K562 (cell line): ENCODE measurements around the gene H3-3A. TPM values are rescaled to one million over a fixed set of nuclear protein-coding genes. Genes with fewer than 3 reads are reported as not detected.
A peak's percentile ranks its signal among the peaks of the same experiment; 100 is the strongest.

Experiments
- ATAC-seq: fragments of 200-7000 bp; cut with Tn5 transposase; 3 replicates; pipeline ENCODE4 v1.9.1; 2020; ENCODE audit warnings: moderate library complexity
- BruUV-seq: library from RNA; stranded (reverse); fragments of 400-500 nt; replicated peaks from 2 replicates; lab custom pipeline; 2021; lab: Mats Ljungman, UMichigan
- CTCF ChIA-PET: fragments of 300-600 bp; formaldehyde crosslinking; extraction: SDS; loops from one replicate; lab custom pipeline; 2021; ENCODE audit warnings: low intra/inter-chr PET ratio; lab: Yijun Ruan, JAX
- POLR2A ChIA-PET: fragments of 300-600, 350-650 bp; sonication (Branson Sonifier 250); formaldehyde crosslinking; extraction: SDS; loops from one replicate; lab custom pipeline; 2021; ENCODE audit warnings: antibody characterized with exemption, inconsistent platforms; lab: Yijun Ruan, JAX
- DNase-seq, 4 experiments: peaks; one replicate each; pipeline versions ENCODE4 v3.0.0 to v3.0.0-alpha.2; 2011 to 2018; ENCODE audit warnings: low spot score in 3 of 4, mixed read lengths in 3 of 4; ENCODE audit errors: extremely low read depth in 1 of 4
- FAIRE-seq: peaks from 2 replicates; lab custom pipeline; 2011; peaks lifted over from hg19 to GRCh38; lab: Jason Lieb, UNC
- H2AFZ ChIP-seq: 2 replicates; pipeline ENCODE4 v1.6.0; 2011; ENCODE audit warnings: low read depth, low read length, control low read depth, inconsistent platforms
- H3K27ac ChIP-seq: fragments of 200-600 bp; 3 replicates; pipeline ENCODE4 v1.8.0; 2011; ENCODE audit warnings: low read depth, mild to moderate bottlenecking, control low read depth, inconsistent platforms, low read length, moderate library complexity, mixed read lengths; ENCODE audit errors: extremely low read depth
- H3K27me3 ChIP-seq, 2 experiments: fragments of 300-600 bp in 1 of 2; 2 replicates in 1 of 2; 3 replicates in 1 of 2; pipeline versions ENCODE4 v1.6.0 to v1.8.0; 2011; ENCODE audit warnings: inconsistent platforms in 2 of 2, low read length in 2 of 2, mild to moderate bottlenecking in 1 of 2, mixed read lengths in 1 of 2, moderate library complexity in 1 of 2; ENCODE audit not compliant: control insufficient read depth in 2 of 2, insufficient read depth in 2 of 2
- H3K36me3 ChIP-seq: fragments of 300-600 bp; 3 replicates; pipeline ENCODE4 v1.8.0; 2011; ENCODE audit warnings: mild to moderate bottlenecking, low read length, inconsistent platforms; ENCODE audit not compliant: control insufficient read depth, insufficient read depth
- H3K4me1 ChIP-seq, 2 experiments: fragments of 200-600 bp in 1 of 2; replicated peaks in 1 of 2; 2 replicates in 1 of 2; 3 replicates in 1 of 2; pipeline versions ENCODE4 v1.5.1 to v1.8.0; 2011; ENCODE audit warnings: inconsistent platforms in 2 of 2, low read length in 2 of 2, mild to moderate bottlenecking in 1 of 2, mixed read lengths in 1 of 2, moderate library complexity in 1 of 2; ENCODE audit not compliant: control insufficient read depth in 2 of 2, insufficient read depth in 2 of 2
- H3K4me2 ChIP-seq: 2 replicates; pipeline ENCODE4 v1.6.1; 2011; ENCODE audit warnings: low read length, control low read depth, inconsistent platforms, mixed read lengths; ENCODE audit not compliant: insufficient read depth
- H3K4me3 ChIP-seq: fragments of 200-600 bp; sonication (generic), shearing (Covaris generic); 2 replicates; pipeline ENCODE4 v1.5.1; 2016; ENCODE audit warnings: control low read depth, inconsistent platforms
- H3K79me2 ChIP-seq: fragments of 200-600 bp; 3 replicates; pipeline ENCODE4 v1.8.0; 2011; ENCODE audit warnings: low read length, inconsistent platforms; ENCODE audit not compliant: control insufficient read depth, insufficient read depth
- H3K9ac ChIP-seq, 2 experiments: 2 replicates each; pipeline versions ENCODE4 v1.6.0 to v1.6.1; 2011; ENCODE audit warnings: low read depth in 2 of 2, low read length in 2 of 2, control low read depth in 1 of 2, inconsistent platforms in 1 of 2, mild to moderate bottlenecking in 1 of 2, mixed read lengths in 1 of 2; ENCODE audit not compliant: insufficient read depth in 1 of 2
- H3K9me1 ChIP-seq: one replicate; pipeline ENCODE4 v1.6.0; 2011; ENCODE audit warnings: inconsistent platforms, mild to moderate bottlenecking, low read length, moderate library complexity; ENCODE audit not compliant: control insufficient read depth, insufficient read depth
- H3K9me3 ChIP-seq: replicated peaks from 2 replicates; pipeline ENCODE4 v1.5.1; 2011; ENCODE audit warnings: low read depth, low read length, inconsistent platforms; ENCODE audit not compliant: control insufficient read depth, insufficient read depth
- H4K20me1 ChIP-seq: replicated peaks from 2 replicates; pipeline ENCODE4 v1.6.1; 2011; ENCODE audit warnings: low read length, inconsistent platforms, mixed read lengths; ENCODE audit not compliant: control insufficient read depth, insufficient read depth
- CBX3 ChIP-seq, 2 experiments: IDR thresholded peaks; 1 replicate in 1 of 2; 2 replicates in 1 of 2; pipeline ENCODE4 v1.6.1; 2012; ENCODE audit warnings: inconsistent platforms in 2 of 2, low read length in 2 of 2, borderline replicate concordance in 1 of 2, control low read depth in 1 of 2
- FOSL1 ChIP-seq: fragments of 200-800 bp; sonication (Bioruptor generic); conservative IDR thresholded peaks from 2 replicates; pipeline ENCODE4 v1.6.1; 2016; ENCODE audit warnings: missing genetic modification characterization, missing compliant biosample characterization
- KDM5B ChIP-seq: fragments of 200-600 bp; sonication (generic); IDR thresholded peaks from 2 replicates; pipeline ENCODE4 v1.6.1; 2012; ENCODE audit warnings: low read depth, mild to moderate bottlenecking, moderate library complexity, low read length, control low read depth, inconsistent platforms; ENCODE audit not compliant: insufficient replicate concordance
- LEF1 ChIP-seq: fragments of 450-650 bp; IDR thresholded peaks from 2 replicates; pipeline ENCODE4 v1.6.1; 2016; ENCODE audit warnings: mild to moderate bottlenecking
- PCBP1 ChIP-seq: fragments of 200-400 bp; formaldehyde crosslinking; IDR thresholded peaks from 2 replicates; pipeline ENCODE4 v1.6.1; 2018; ENCODE audit warnings: mild to moderate bottlenecking, low read depth, low read length; ENCODE audit not compliant: poor library complexity, severe bottlenecking
- ZNF644 ChIP-seq: fragments of 200-800 bp; sonication (Bioruptor generic); IDR thresholded peaks from 2 replicates; pipeline ENCODE4 v1.6.1; 2016; ENCODE audit warnings: low read depth, missing genetic modification characterization, missing compliant biosample characterization
- ZNF766 ChIP-seq: fragments of 200-800 bp; sonication (Bioruptor generic); conservative IDR thresholded peaks from 2 replicates; pipeline ENCODE4 v1.6.1; 2016; ENCODE audit warnings: missing genetic modification characterization, missing compliant biosample characterization
- WGBS: fragments of 100-300 bp; shearing (Covaris generic); methylation state at CpG from one replicate; pipeline ENCODE4 v1.1.6; 2016; ENCODE audit warnings: low coverage, mixed read lengths; ENCODE audit not compliant: insufficient coverage; ENCODE audit errors: missing lambda C conversion rate; 5-methylcytosine and 5-hydroxymethylcytosine counted together
- in situ Hi-C: fragments of 300-500 bp; cut with MboI; formaldehyde crosslinking; loops from 4 replicates; pipeline ENCODE4 v1.15.0; 2018; ENCODE audit warnings: inconsistent platforms, mixed read lengths
- intact Hi-C: fragments of 100-400 bp; cut with micrococcal nuclease; formaldehyde crosslinking; loops from 2 replicates; pipeline ENCODE4 v1.14.2; 2022
- polyA plus RNA-seq, 8 experiments: library from polyadenylated mRNA; depleted of rRNA in 4 of 8; stranded (reverse) in 5 of 8; unstranded in 3 of 8; fragments of >200 nt; fragmentation: Nextera tagmentation in 2 of 8; fragmentation: Illumina TruSeq in 1 of 8; extraction: Ambion mirVana in 2 of 8; extraction: Trizol in 1 of 8; gene quantifications; 2 replicates each; pipeline versions ENCODE4 v1.2.1 to v1.2.3, GENCODE V29; 2011 to 2014; ENCODE audit warnings: inconsistent platforms in 1 of 8, missing spikeins in 1 of 8
- total RNA-seq, 7 experiments: library from RNA; depleted of rRNA in 6 of 7; stranded (reverse); fragments of >200 nt in 6 of 7; fragmentation: Illumina TruSeq in 2 of 7; extraction: Trizol in 2 of 7; gene quantifications; 2 replicates each; pipeline versions ENCODE4 v1.2.1 to v1.2.3, GENCODE V29; 2011 to 2021; ENCODE audit warnings: low replicate concordance in 1 of 7

The H3-3A gene
- total and polyA plus RNA-seq, 9 of the 15 experiments (the other 6 are each of a cell fraction or from before 2014, with no cell fraction given): 426 to 1,083 (median 591) TPM

- peak; percentile 97 for TF ChIP-seq ZNF766 (CRISPR knock-in tag)
- peak in 1 of 2 experiments; percentile 13; a peak in 1 of 3 replicates for TF ChIP-seq CBX3 (IDR thresholded peaks at IDR 0.05; ENCODE audit: borderline replicate concordance in 1 of 2, low read length in 2 of 2)
- no peak for TF ChIP-seq ZNF644 (tag)
- no peak for TF ChIP-seq KDM5B
- Histone ChIP-seq H3K9ac (no peak overlapping the region; a peak in 1 of 4 replicates), H4K20me1 (no peaks in the 10 kb centered on the region), H2AFZ (no peak overlapping the region), H3K36me3 (no peaks in the 10 kb centered on the region), H3K9me3 (no peaks in the 10 kb centered on the region), H3K4me2 (no peak overlapping the region), H3K27ac (no peak overlapping the region), H3K27me3 (no peaks in the 10 kb centered on the region), H3K79me2 (no peaks in the 10 kb centered on the region), H3K4me3 (no peak overlapping the region), H3K9me1 (no peaks in the 10 kb centered on the region), H3K4me1 (no peaks in the 10 kb centered on the region)
- ATAC-seq (no peak), DNase-seq (no peak), FAIRE-seq (no peak)
- no TSS peak for BruUV-seq
- in situ Hi-C loops: no loop called here
- ChIA-PET POLR2A (interaction anchor here (2.4 kb wide), 1 partner anchor 10 kb away, joined by 9 read pairs; no protein-coding TSS in a partner anchor), CTCF (no interaction called here)
- WGBS: 49% methylated on average over 4 of the region's 4 CpGs
- intact Hi-C loops: no loop called here
Observed at GRCh38 chr1:226044514-226045101, 17.9 kb upstream of the H3-3A start.

DNA sequence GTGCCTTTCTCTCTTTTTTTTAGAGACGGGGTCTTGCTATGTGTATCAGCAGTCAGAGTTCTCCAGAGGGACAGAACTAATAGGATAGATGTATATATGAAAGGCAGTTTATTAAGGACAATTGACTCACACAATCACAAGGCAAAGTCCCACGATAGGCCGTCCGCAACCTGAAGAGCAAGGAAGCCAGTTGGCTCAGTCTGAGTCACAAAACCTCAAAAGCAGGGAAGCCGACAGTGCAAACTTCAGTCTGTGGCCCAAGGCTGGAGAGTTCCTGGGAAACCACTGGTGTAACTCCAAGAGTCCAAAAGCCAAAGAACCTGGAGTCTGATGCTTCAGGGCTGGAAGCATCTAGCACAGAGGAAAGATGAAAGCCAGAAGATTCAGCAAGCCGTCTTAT lies 16.3 kb upstream of the H3-3A start:
- in situ Hi-C loops (no loop called here), intact Hi-C loops (no loop called here)
- BruUV-seq: no TSS peak
- Histone ChIP-seq H3K9me1 (no peaks in the 10 kb centered on the region), H3K4me3 (no peak overlapping the region), H3K9ac (no peak overlapping the region), H3K4me1 (no peaks in the 10 kb centered on the region), H3K4me2 (no peak overlapping the region), H2AFZ (peak overlapping the region; percentile 41), H3K36me3 (no peaks in the 10 kb centered on the region), H3K9me3 (no peaks in the 10 kb centered on the region), H3K27me3 (no peaks in the 10 kb centered on the region), H3K27ac (no peak overlapping the region), H4K20me1 (no peaks in the 10 kb centered on the region), H3K79me2 (no peaks in the 10 kb centered on the region)
- WGBS: 48% methylated on average over 6 of the region's 6 CpGs
- DNase-seq: no peak
- FAIRE-seq: no peak
- no peak for ATAC-seq
- peak; percentile 77 for TF ChIP-seq FOSL1 (tag)
- TF ChIP-seq LEF1: no peak
- no peak for TF ChIP-seq PCBP1
- POLR2A ChIA-PET: interaction anchor here (1.2 to 3.5 kb wide), 2 partner anchors 10 to 16 kb away, joined by 4 to 13 read pairs; partner anchors contain the start of gene H3-3A
- CTCF ChIA-PET: interaction anchor here (0.7 kb wide), 1 partner anchor 79 kb away, joined by 3 read pairs; no protein-coding TSS in a partner anchor
